Caco-2 (cell line): ENCODE data around the gene FAM240B. TPM values are rescaled to one million over a fixed set of nuclear protein-coding genes. Genes with fewer than 3 reads are reported as not detected.

Source experiments
- BruUV-seq: library from RNA; stranded (reverse); fragments of 400-500 nt; replicated peaks from 2 replicates; lab custom pipeline; 2021; lab: Mats Ljungman, UMichigan
- CTCF ChIA-PET: fragments of 300-600 bp; sonication (Branson Sonifier 250); formaldehyde crosslinking; loops from one replicate; lab custom pipeline; 2022; ENCODE audit warnings: antibody characterized with exemption; lab: Charles Lee
- POLR2A ChIA-PET: fragments of 300-600 bp; sonication (Branson Sonifier 250); formaldehyde crosslinking; loops from one replicate; lab custom pipeline; 2022; ENCODE audit warnings: antibody characterized with exemption; lab: Charles Lee
- DNase-seq, 2 experiments: peaks; one replicate each; pipeline versions ENCODE4 v3.0.0 to v3.0.0-alpha.2; 2020 to 2022
- H3K27me3 ChIP-seq: replicated peaks from 2 replicates; pipeline ENCODE4 v1.6.0; 2011; ENCODE audit warnings: low read length; ENCODE audit not compliant: control insufficient read depth, insufficient read depth
- H3K36me3 ChIP-seq: 2 replicates; pipeline ENCODE4 v1.5.1; 2011; ENCODE audit warnings: low read length; ENCODE audit not compliant: control insufficient read depth, insufficient read depth
- H3K4me1 ChIP-seq: fragments of 250-450 bp; sonication (Bioruptor Pico); 2 replicates; pipeline ENCODE4 v1.5.1; 2020; ENCODE audit warnings: mild to moderate bottlenecking
- H3K4me3 ChIP-seq: 2 replicates; pipeline ENCODE4 v1.5.1; 2011; ENCODE audit warnings: low read depth, mild to moderate bottlenecking, control low read depth, low read length
- H3K9me3 ChIP-seq: fragments of 250-450 bp; sonication (Bioruptor Pico); 2 replicates; pipeline ENCODE4 v1.5.1; 2020; ENCODE audit warnings: mild to moderate bottlenecking, moderate library complexity
- H3K27ac Mint-ChIP-seq: one replicate; pipeline ENCODE4 v1.8.0; 2022; ENCODE audit warnings: mixed read lengths; ENCODE audit not compliant: unreplicated experiment
- H3K27me3 Mint-ChIP-seq: one replicate; pipeline ENCODE4 v1.8.0; 2022; ENCODE audit warnings: mixed read lengths; ENCODE audit not compliant: insufficient read depth, unreplicated experiment
- H3K36me3 Mint-ChIP-seq: one replicate; pipeline ENCODE4 v1.8.0; 2022; ENCODE audit warnings: mild to moderate bottlenecking, mixed read lengths; ENCODE audit not compliant: insufficient read depth, unreplicated experiment
- H3K4me1 Mint-ChIP-seq: one replicate; pipeline ENCODE4 v1.8.0; 2022; ENCODE audit warnings: low read depth, mixed read lengths; ENCODE audit not compliant: unreplicated experiment
- H3K4me3 Mint-ChIP-seq: one replicate; pipeline ENCODE4 v1.8.0; 2022; ENCODE audit warnings: mild to moderate bottlenecking, moderate library complexity, mixed read lengths; ENCODE audit not compliant: unreplicated experiment
- H3K9me3 Mint-ChIP-seq: one replicate; pipeline ENCODE4 v1.8.0; 2022; ENCODE audit warnings: mixed read lengths; ENCODE audit not compliant: unreplicated experiment
- CTCF ChIP-seq, 2 experiments: fragments of 200-600 bp in 1 of 2; IDR thresholded peaks; 1 replicate in 1 of 2; 2 replicates in 1 of 2; pipeline versions ENCODE4 v1.5.1 to v1.8.0; 2011 to 2022; ENCODE audit warnings: antibody characterized with exemption in 1 of 2, control low read depth in 1 of 2, inconsistent platforms in 1 of 2, low read depth in 1 of 2, low read length in 1 of 2, mild to moderate bottlenecking in 1 of 2, moderate library complexity in 1 of 2; ENCODE audit not compliant: insufficient read depth in 1 of 2, severe bottlenecking in 1 of 2, unreplicated experiment in 1 of 2
- intact Hi-C: fragments of 100-400 bp; cut with micrococcal nuclease; formaldehyde crosslinking; loops from one replicate; pipeline ENCODE4 v1.10.0; 2022; ENCODE audit not compliant: unreplicated experiment
- total RNA-seq: library from RNA; stranded (reverse); gene quantifications from 2 replicates; pipeline ENCODE4 v1.2.3, GENCODE V29; 2022

FAM240B gene
- total RNA-seq, 1 experiment from 2014 or later, result not detected

GRCh38 chr9:38649731-38650363 is 70.1 kb downstream of the FAM240B start:
- Mint-ChIP-seq H3K9me3 (no peaks in the 10 kb centered on the region), H3K36me3 (no peaks in the 10 kb centered on the region), H3K4me3 (no peak overlapping the region), H3K27me3 (no peaks in the 10 kb centered on the region), H3K4me1 (no peaks in the 10 kb centered on the region), H3K27ac (no peak overlapping the region)
- Histone ChIP-seq H3K4me1 (no peaks in the 10 kb centered on the region), H3K27me3 (no peaks in the 10 kb centered on the region; the same call in 1 of the 2 replicates), H3K4me3 (no peak overlapping the region), H3K9me3 (no peaks in the 10 kb centered on the region), H3K36me3 (no peaks in the 10 kb centered on the region)
- intact Hi-C loops, result loop anchor here (10.0 kb wide), 1 partner anchor 275 kb away; no protein-coding TSS in a partner anchor
- no TSS peak for BruUV-seq
- DNase-seq, result no peak
- TF ChIP-seq CTCF (IDR thresholded peaks at IDR 0.05; ENCODE audit: insufficient read depth in 1 of 2, low read depth in 1 of 2, low read length in 1 of 2, severe bottlenecking in 1 of 2, unreplicated experiment in 1 of 2), result no peak
- ChIA-PET POLR2A (no interaction called here), CTCF (no interaction called here)

DNA sequence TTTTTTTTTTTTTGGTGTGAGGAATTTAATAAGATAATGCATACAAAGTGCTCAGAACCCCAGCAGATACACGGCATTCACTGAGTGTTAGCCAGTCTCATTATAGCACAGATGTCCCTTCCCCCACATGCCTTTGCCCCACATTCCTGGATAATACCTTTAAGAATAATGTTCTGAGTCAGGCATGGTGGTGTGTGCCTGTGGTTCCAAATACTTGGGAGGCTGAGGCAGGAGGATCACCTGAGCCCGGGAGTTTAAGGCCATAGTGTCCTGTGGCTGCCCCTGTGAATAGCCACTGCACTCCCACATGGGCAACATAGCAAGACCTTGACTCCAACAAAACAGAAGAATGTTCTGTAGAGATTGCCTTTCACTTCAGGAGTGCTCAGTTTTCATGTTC is 75.3 kb downstream of the FAM240B start:
- Mint-ChIP-seq H3K27me3 (peaks cover 6% of the 10 kb centered on the region), H3K36me3 (no peaks in the 10 kb centered on the region), H3K9me3 (no peaks in the 10 kb centered on the region), H3K4me1 (no peaks in the 10 kb centered on the region), H3K4me3 (no peak overlapping the region), H3K27ac (no peak overlapping the region)
- DNase-seq, result no peak
- H3K4me3 ChIP-seq, result no peak overlapping the region
- no peaks in the 10 kb centered on the region for H3K9me3 ChIP-seq
- intact Hi-C loops, result loop anchor here (5.0 to 10.0 kb wide), 2 partner anchors 68 to 270 kb away; no protein-coding TSS in a partner anchor
- H3K4me1 ChIP-seq, result no peaks in the 10 kb centered on the region
- POLR2A ChIA-PET, result no interaction called here
- no TSS peak for BruUV-seq
- no peaks in the 10 kb centered on the region for H3K27me3 ChIP-seq
- H3K36me3 ChIP-seq, result no peaks in the 10 kb centered on the region
- no peak for TF ChIP-seq CTCF (IDR thresholded peaks at IDR 0.05; ENCODE audit: insufficient read depth in 1 of 2, low read depth in 1 of 2, low read length in 1 of 2, severe bottlenecking in 1 of 2, unreplicated experiment in 1 of 2)
- CTCF ChIA-PET, result no interaction called here

Other genes with a start within 250 kb of the FAM240B start
- 0.16 and 2.6 TPM in 2 replicates for gene ANKRD18A, start 99.5 kb downstream of the FAM240B start, total RNA-seq